HG02678 (cell line): ENCODE results near the gene BHLHE23.
A peak's percentile ranks its signal among the peaks of the same experiment; 100 is the strongest.

ENCODE experiments used
- ATAC-seq: cut with Tn5 transposase; IDR thresholded peaks from one replicate; pipeline ENCODE4 v1.9.1; 2021; ENCODE audit warnings: mild to moderate bottlenecking, moderate library complexity; ENCODE audit not compliant: unreplicated experiment

The BHLHE23 gene

DNA sequence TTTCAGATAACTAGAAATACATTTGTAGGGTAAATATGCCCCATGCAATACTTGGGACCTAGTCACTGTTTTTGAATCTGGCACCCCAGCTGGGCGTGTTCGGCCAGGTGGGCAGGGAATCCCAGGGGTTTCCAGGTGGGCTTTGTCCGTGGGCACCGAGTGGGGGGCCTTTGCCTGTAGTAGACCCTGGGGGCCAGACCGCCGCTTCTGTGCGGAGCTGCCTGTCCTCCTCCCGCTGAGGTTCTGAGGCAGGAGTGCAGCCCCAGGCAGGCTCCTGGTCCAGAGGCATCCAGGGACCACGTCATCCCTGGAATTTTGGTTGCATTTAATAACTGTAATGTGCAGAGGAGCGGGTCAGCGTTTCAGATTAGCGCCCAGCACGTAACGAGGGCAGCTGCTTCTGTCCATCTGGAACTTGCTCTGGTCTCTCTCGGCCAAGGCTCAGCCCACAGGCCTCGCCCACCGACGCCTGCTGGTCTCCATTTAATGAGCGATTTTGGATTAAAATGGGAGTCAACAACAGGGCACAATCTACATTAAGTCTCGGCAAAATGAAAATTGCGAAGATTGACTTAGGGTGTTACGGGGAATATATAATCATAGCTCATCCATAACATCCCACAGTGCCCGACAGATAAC, 12.8 kb downstream of the BHLHE23 start:
- ATAC-seq: no peak

DNA sequence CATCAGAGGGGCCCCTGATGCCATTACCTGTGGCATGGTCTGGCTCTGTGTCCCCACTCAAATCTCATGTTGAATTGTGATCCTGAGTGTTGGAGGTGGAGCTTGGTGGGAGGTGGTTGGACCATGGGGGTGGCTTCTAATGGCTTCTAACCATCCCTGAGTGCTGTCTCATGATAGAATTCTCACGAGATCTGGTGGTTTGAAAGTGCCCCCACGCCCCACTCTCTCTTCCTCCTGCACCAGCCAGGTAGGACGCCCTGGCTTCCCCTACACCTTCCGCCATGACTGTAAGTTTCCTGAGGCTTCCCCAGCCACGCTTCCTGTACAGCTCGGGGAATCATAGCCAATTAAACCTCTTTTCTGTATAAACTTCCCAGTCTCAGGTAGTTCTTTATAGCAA, 14.9 kb downstream of the BHLHE23 start:
- ATAC-seq: no peak

- ATAC-seq: no peak
These were observed 15.5 kb downstream of the BHLHE23 start for GRCh38 chr20:62991196-62991807.

DNA sequence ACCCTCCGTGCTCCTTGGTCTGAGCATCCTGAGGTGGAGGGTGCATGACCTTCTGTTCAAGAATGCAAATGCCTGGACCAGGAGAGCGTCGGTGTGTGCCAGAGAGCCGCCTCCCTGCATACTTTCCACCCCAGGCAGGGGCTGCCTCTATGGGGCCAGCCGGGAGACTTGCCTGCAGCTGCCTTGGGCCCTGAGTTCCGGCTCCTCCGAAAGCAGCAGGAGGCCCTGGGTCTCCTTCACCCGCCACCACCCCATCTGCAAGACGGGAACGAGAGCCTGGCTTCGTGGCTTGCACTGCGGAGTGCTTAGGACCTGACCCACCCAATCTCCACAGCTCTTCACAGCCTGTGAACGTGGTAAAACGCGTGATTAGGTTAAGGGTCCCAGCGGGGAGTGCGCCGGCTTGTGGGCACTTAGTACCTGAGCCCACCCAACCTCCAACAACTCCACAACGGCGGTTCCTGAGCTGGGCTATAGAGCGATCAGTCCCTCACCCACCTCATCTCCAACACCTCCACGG, 16.4 kb downstream of the BHLHE23 start:
- ATAC-seq: no peak

GRCh38 chr20:62989201-62989601, 17.6 kb downstream of the BHLHE23 start:
- no peak for ATAC-seq

- ATAC-seq: no peak
These were observed 19.6 kb downstream of the BHLHE23 start for GRCh38 chr20:62987114-62987513.

DNA sequence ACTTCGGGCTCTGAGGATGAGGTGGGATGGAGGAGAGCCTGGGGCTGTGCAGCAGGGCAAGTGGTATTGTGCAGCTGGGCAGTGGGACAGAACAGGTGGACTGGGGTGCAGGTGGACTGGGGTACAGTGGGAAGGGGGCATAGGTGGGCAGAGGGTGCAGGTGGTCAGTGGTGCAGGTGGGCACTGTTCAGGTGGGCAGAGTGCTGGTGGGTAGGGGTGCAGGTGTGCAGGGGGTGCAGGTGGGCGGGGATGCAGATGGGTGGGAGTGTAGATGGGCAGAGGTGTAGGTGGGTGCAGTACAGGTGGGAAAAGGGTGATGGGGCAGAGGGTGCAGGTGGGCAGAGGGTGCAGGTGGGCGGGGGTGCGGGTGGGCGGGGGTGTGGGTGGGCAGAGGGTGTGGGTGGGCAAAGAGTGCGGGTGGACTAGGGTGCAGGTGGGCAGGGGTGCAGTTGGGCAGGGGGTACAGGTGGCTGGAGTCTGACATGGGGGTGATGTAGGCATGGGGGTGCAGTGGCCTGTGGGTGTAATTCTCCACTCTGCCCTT, 20.4 kb downstream of the BHLHE23 start:
- ATAC-seq: no peak

GRCh38 chr20:62985444-62985778, 21.4 kb downstream of the BHLHE23 start:
- ATAC-seq: no peak

GRCh38 chr20:62984666-62985443, 21.9 kb downstream of the BHLHE23 start:
- ATAC-seq: no peak

DNA sequence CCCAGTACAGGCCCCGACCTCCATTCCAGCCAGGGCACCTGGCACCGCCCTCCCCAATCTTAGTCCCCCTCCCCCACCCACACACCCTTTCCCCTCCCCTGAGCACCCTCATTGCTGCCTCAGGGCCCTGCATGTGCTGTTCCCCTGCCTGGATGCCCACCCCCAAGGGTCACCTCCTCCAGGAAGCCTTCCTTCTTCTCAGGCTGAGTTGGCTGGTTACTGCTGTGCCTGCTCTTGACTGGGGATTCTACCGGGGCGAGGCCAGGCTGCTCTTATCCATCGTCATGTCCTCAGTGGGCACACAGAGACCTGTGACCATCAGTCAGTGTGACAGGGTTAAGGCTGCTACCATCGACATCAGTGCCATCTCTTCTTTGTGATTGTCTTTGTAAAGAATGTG, 23.6 kb downstream of the BHLHE23 start:
- no peak for ATAC-seq

GRCh38 chr20:62982124-62983075, 24.4 kb downstream of the BHLHE23 start:
- ATAC-seq: no peak

DNA sequence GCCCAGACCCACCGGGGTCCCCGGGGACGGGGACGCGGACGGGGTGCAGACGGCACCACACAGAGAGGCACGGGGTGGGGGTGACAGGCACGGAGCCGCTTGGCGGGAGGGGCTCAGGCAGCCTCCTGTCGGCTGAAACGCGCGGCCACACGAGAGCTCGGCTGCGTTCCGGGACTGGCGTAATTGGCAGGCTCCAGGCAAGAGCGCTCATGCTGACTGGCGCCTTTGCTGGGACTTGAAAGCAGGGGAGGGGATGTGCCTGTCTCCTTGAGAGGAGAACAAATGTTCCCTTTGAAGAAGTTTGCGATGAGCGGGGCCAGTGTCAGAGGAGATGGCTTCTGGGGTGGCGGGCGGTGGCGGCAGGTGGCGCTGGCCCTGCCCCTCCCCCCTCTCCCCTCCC, 25.8 kb downstream of the BHLHE23 start:
- no peak for ATAC-seq

- ATAC-seq: no peak
These were observed 26.3 kb downstream of the BHLHE23 start for GRCh38 chr20:62980380-62980960.

DNA sequence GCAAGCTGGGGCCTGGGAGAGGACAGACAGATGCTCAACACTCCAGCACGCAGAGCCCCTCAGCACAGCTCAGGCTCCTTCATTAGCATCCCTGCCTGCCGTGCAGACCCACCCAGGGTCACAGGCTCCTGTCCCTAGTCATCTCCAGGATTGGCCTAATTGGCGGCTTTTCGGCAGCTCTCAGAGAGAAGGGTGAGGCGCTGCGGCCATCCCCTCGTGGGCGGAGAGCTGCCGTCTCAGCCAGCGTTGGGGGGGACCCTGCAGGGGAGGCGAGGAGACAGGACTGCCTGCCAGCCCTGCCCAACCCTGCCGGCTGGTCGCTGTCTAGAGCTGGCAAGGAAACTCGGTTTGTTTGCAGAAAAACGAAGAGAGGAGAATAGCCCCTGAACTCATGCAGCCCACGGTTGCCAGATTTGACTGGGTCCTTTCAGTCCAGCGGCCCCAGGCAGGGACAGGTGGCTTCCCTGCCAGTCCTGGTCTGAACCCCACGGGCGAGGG, 26.8 kb downstream of the BHLHE23 start:
- no peak for ATAC-seq

GRCh38 chr20:62979310-62979709, 27.5 kb downstream of the BHLHE23 start:
- no peak for ATAC-seq

GRCh38 chr20:62978561-62978943, 28.2 kb downstream of the BHLHE23 start:
- ATAC-seq: no peak

DNA sequence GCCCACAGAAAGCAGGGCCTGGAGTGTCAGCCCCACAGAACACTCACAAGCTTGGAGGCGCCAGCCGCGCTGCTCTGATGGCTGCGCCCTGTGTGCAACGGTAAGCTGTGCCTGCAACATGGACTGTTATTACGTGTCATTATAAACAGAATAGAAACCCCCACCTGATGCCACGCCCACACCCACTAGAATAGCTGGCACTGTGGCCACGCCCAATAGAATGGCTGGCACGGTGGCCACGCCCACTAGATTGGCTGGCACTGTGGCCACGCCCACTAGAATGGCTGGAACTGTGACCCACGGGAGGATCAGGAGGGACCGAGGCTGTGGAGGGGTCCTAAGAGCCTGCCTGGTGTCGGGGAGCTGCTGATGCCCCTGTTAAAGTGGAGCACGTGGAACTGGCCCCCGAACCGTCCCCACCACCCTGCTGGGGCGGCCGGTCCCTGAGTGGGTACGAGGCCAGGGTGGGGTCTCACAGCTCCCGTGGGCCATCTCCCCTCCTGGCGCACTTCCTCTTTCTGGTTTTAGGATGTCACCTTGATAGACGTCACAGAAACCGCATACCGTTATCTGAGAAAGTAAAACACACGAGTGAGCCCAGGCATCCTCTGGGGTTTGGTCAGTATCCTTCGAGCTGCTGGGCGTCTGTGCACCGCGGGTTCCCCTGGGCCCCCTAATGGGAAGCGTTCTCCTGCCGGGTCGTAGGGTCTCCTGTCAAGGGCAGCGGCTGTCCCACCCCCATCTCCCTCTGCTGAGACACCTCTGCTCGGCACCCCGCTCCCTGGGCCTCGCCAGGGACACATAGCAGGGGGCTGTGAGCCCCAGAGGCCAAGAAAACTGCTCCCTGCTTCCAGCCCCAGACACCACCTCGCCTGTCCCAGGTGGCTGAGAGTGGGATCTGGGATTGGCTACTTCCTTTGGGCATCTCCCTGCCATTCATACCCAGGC, 28.9 kb downstream of the BHLHE23 start:
- peak; percentile 53 for ATAC-seq

- ATAC-seq: no peak
These were observed 29.9 kb downstream of the BHLHE23 start for GRCh38 chr20:62976886-62977285.
